ENCODE results near the gene NSMCE3.
A peak's percentile ranks its signal among the peaks of the same experiment; 100 is the strongest.

Gene NSMCE3

DNA sequence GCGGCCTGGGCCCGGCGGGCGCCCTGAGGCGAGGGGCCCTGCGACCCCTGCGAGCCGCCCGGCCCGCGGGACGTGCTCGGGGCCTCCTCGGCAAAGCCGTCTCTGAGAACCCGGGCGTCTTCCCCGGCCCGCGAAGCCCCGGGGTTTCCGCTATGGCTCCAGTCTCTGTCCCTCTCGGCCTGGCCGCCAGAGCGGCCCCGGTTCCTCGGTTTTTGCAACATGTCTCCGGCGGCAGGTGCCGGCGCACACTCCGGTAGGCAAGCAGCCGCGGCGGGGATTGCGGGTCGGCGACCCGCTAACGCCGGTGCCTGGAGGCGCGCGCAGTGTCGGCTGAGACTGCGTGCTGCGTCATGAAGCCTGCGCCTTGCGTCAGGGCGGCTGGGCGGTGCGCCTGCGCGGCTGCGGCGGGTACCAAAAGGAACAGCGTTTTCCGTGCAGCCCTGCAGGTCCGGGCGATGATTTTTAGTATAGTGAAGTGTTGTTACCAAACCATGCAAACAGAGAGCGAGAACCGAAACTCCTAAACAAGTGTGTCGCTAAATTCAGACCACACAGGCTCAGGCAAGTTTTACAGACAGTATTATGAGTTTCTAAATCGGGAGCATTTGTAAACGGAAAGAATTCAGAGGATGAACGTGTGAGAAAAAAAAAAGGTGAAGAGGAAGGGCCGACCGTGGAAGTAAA, at the start of gene NSMCE3:
TSS of gene NSMCE3 (minus strand) at position 338 of the 684 bp plus-strand sequence. CDS start at position 221, 117 bp downstream.
- peak; percentile 89 for DNase-seq

DNA sequence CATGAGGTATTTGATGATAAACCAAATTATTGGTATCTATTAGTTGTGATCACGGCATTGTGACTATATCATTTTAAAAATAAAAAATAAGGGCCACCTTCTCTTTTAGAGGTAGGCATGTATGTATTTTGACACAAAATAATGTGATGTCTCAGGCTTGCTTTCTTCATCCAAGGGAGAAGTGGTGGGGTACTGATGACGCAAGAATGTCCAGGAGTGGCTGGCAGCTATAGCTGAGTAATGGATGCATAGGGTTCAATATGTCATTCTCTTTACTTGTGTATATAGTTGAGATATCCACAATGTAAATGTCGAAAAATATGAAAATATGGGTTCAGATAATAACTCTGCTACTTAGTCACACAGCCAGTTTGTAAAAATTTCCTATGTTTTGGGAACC, 46.8 kb upstream of the NSMCE3 start:
- no peak for DNase-seq

DNA sequence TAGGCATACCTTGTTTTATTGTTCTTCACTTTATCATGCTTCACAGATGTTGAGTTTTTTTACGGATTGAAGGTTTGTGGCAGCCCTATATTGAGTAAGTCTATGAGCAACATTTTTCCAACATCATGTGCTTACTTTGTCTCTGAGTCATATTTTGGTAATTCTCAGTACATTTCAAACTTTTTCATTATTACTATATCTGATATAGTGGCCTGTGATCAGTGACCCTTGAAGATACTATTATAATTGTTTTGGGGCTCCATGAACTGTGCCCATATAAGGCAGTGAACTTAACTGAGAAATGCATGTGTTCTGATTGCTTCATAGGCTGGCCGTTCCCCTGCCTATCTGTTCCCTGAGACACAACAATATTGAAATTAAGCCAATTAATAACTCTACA, 42.8 kb upstream of the NSMCE3 start:
- DNase-seq = no peak

DNA sequence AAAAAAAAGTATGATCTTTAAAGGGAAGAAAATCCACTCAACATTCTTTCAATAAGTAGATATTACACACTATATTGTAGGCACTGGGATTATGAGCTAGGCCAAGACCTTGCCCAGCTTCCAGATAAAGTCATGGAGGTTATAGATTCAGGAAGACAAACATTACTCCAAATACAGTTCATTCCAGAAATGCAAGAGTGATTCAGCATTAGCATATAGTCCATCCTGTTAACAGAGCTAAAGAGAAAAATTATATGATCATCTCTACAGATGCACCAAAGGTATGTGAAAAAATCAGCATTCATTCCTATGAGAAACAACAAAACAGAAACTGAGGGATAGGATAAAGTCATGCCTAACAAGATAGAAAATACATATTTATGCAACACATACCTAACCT, 42.1 kb upstream of the NSMCE3 start:
- no peak for DNase-seq

DNA sequence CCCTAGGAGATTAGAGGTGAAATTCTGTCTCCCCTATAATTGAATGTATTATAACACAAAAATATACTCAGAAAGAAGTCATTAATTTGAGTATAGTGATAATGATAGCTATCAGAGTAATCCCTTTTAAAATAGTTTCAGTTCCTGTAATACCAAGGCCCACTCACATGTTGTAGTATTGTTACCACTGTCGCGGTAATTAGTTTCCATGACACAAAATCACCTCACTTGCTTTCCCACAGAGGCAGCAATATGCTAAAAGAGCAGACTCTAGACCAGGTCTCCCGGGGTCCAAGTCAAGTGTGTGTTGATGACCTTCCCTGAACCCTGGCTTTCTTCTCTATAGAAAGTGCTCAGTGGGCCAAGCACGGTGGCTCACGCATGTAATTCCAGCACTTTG, 39.5 kb upstream of the NSMCE3 start:
- DNase-seq = no peak

DNA sequence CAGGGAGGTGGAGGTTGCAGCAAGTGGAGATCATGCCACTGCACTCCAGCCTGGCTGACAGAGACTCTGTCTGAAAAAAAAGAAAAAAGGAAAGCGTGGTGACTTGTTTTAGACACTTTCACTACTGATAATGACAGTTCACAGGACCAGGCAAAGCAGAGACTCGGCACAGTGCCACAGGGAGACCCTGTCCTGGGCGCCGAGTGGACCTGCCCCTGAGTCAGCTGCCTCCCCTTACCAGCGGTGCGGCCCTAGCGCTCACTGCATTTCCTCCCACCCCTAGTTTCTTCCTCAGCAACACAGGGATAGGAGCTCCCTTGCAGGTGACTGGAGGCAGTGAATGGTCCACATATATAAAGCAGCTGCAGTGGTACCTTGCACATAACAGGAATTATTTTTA, 38.7 kb upstream of the NSMCE3 start:
- no peak for DNase-seq

DNA sequence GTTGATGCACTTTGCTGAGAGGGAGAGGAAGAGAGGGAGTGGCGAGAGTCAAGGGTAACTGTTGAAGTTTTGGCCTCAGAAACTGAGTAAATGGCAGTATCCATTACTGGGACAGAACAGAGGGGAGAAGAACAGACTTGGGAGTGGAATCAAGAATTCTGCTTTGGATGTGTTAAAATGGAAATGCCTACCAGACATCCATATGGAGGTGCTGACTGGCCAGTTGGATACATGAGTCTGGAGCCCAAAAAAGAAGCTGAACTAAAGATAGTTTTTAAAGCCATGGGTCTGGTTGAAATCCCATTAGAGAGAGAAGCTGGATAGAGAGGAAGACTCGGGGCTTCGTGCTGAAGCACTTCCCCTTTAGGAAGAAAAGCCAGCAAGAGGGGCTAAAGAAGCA, 35.9 kb upstream of the NSMCE3 start:
- DNase-seq = no peak

DNA sequence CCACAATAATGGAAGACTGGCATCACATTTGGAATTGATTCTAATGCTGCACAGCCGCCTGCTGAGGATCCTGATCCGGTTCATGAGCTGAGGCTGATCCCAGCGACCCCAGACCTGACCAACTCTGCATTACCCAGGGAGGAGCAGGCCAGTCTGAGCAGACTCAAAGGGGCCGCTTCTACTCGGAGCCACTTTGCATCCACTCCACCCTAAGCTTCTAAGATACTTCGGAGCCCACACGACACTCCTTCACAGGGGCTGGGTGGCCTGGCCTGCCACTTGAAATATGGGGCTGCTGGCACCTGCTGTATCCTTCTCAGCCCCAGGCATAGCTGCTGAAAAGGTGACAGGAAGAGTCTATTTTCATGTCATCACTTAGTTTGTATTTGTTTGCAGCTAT, 33.2 kb upstream of the NSMCE3 start:
- DNase-seq = no peak

DNA sequence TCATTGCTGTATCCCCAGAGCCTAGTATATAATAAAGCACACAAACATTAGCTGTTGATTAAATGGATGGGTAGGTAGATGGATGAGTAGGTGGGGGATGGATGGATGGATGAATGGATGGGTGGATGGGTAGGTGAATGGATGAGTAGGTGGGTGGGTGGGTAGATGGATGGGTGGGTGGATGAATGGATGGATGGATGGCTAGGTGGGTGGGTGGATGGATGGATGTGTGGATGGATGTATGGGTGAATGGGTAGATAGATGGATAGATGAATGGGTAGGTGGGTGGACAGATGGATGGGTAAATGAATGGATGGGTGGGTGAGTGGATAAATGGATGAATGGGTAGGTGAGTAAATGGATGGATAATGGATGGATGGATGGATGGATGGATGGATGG, 30.2 kb upstream of the NSMCE3 start:
- no peak for DNase-seq

DNA sequence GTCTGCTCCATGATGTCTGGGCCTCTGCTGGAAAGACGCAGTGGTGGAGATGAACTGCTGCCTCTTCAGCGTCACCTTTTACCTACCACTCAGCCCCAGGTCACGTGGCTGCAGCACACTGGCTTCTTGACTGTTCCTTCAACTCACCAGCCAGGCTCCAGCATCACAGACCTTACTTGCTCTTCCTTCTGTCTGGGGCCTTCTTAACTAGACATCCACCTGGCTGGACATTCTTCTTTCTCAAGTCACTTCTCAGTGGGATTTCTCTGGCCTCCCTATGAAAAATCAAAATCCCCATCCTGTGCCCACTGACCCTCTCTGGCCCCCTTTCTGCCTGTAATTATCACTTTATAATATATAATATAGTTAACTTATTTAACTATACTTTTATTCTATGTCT, 29.7 kb upstream of the NSMCE3 start:
- no peak for DNase-seq

DNA sequence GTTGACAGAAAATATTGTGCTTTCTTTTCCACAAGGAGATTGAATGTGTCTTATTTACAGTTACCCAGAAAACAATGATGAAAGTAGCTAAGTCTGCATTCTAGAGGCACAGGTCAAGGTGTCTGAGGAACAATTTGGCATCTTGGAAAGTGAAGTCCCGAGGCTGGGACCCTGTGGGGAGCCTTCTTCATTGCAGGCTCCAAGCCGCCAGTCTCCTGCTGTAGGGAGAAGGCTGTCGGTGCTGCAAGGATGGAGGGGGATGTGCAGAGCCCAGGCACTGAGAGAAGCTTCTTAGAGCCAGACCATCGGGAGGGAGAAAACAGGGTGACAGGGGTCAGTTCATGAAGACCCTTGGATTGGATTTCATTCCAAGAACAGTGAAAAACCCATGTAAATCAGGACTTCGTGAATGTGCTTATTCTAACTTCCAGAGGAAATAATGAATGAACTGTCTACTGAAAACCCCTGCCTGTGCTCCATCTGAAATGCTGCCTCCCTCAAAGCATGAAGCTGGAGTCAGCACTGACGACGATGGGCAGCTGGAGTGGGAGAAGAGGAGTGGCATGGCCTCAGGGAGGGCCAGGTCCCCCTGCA, 25.2 kb upstream of the NSMCE3 start:
- no peak for DNase-seq

DNA sequence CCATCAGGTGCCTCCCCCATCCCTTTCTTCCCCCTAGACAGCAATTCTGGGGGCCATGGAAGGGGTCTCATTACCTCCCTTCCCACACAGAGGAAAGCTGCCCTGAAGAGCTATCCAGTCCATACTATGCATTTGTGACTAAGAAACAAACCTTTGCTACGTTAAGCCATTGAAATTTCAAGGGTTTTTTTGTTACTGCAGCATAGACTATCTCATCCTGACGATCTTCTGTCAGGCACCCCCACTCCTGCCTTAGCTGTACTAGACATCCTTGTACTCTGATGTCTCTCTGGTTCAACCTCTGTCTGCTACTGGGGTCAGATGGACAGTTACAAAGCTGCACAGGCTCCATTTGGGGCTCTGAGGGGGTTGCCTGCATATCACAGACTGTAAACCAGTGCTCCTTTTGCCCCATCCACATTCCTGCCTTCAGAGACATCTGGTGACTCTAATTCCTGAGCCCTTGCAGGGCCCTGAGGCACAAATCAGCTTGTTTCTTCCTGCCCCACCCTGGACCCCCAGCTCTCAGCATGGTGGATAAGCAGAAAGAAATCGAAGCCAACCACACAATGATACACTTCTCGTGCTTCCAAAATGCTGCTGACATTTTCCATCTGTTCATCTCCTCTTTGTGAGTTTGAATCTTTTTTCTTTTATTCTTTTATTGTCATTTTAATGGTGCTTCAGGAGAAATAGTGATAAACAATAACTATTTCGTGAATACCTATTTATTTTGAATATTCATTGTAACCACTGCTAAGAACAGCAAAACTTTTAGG, 21.6 kb upstream of the NSMCE3 start:
- no peak for DNase-seq

DNA sequence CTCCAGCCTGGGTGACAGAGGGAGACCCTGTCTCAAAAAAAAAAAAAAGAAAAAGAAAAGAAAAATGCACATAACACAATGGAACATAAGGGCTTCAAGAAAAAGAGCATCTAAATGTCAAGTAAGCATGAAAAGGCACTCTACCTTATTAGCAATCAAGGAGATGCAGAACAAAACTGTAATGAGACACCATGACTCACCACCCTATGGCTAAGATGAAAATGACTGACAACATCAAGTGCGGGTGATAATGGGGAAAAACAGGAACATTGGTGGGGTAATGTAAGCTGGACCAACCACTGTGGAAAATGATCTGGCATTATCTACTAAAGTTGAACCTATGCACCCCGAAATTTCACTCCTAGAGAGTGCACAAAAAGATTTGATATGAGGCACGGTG, 19.6 kb upstream of the NSMCE3 start:
- DNase-seq = no peak

DNA sequence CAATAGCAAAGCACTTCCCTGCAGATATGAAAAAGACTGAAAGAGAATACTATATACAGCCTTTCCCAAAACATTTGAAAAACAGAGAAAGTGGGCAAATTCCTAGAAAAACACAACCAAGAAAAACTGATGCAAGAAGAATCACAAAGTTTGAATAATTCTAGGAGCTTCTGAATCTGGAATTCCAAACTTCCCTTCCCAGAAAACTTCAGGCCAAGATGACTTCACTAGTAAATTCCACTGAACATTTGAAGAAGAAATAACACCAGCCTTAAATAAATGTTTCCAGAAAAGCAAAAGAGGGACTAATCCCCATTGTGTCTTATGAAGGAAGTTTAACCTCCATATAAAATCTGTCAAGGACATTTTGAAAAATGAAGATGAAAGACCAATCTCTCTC, 15.8 kb upstream of the NSMCE3 start:
- DNase-seq = no peak

DNA sequence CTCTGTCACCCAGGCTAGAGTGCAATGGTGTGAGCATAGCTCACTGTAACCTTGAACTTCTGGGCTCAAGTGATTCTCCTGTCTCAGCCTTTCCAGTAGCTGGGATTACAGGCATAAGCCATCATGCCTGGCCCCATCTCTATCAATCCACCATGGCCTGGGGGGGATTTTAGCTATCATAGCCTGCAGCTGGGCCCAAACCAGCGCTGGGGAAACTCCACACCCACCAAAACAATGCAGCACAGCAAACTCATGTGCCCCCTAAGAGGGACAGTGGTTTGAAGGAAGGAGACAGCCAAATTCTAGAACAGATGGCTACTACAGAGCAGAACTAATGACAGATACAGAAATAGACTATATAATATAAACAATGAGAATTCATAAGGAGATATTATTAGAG, 13.8 kb upstream of the NSMCE3 start:
- DNase-seq = no peak

DNA sequence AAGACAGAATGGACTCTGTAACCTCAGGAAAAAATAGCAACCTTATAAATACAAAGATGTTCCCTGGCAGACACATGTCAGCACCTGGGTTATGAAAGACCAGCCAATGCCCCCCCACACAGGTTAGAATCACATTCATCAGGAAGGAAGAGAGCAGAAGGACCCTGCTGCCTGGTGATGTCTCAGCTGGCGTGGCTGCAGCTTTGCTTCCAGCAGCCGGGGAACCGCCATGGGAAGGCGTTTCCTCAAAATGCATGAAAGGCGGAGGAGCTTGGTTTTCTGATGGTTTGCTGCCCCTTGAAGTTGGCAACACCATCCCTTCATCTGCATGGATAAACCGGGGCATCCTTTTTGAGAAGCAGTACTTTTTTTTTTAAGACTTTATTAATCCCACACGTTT, 10.9 kb upstream of the NSMCE3 start:
- no peak for DNase-seq

DNA sequence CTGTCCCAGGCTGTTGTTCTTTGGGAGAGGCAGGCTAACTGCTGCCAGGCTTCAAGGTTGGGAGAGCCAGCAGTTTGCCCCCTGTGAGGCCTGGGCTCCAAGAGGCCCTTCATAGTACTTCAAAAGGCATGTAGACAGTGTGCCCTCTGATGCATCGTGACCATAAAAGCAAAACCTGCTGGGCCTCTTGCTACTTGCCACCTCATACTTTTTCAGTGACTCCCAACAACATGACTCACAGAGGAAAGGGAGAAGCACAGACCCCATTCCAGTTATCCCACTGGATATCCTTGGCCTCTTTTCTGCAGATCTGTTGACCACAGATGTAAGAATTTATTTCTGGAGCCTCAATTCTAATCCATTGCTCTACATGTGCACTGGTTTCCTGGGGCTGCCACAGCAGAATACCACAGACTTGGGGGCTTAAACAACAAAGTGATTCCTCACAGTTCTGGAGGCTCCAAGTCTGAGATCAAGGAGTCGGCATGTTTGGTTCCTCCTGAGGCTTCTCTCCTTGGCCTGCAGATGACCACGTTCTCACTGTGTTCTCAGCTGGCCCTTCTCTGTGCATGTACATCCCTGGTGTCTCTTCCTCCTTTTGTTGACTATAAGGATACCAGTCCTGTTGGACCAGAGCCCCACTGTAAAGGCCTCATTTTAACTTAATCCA, 8.9 kb upstream of the NSMCE3 start:
- DNase-seq = no peak

DNA sequence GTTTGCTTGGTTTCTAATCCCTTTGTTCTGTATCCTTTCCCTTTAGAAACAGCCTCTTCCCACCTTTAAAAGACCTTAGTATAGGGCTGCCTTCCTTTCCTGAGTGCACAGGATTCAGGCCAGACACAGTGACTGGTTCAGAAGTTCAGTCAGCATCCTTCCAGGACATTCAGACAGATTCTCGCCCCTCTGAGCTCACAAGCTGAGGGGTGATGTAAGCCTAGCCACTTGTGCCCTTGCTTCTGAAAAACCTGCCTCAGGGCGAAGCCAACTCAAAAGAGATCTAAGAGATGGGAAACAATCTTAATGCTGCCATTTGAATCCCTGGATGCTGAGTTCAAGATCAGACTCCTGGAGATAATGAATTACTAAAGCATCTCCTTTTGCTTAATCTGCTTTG, 6.7 kb upstream of the NSMCE3 start:
- no peak for DNase-seq

DNA sequence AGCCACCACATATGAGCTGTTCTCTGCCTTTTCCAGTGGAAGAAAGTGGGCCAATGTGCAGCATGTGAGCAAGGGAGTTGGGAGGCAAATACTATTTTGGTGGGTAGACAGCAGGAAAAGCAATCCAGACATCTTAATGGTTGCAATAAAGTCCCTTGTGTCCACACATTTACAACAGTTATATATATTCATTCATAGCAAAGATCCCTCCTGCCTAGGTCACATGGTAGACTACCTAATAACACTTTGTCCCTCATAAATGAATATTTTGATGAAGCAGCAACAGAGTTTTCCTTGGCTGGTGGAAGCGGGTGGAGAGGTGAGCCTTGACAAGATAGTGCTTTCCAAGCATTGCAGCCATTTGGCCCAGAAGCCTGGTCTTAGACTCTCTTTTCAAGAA, 6.2 kb upstream of the NSMCE3 start:
- DNase-seq = no peak

DNA sequence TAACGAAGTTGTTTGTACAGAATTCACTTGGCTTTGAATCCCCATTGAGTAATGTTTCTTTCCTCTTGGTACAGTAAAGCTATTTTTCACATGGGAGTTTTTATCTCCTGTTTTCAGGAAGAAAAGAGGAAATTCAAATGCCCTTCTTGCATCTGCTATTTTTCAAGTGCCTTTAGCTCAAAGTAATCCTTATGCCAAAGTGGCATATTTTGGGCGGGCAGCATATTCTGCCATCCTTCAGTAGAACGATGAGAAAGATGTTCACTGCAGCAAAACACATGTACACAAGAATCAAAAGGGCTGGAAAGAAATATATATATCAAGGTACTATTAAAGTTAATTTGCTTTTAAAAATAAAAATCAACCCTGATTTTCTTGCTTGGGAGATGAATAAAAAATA, 5.3 kb upstream of the NSMCE3 start:
- DNase-seq = no peak

DNA sequence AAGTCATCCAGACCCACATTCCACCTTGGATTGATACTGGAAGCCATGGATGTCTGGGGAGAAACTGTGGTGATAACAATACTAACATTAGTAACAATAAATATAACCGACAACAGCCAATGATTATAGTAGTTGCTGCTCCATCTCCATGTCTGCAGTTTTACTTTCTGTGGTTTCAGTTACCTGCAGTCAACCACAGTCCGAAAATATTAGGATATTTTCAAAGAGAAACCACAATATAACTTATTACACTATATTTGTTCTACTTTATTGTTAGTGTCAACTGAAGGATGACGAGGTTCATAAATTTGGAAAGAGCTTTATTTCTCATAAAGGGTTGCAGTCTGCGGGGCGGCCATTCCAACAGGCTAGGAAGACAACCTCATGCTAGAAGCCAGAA, 2.6 kb upstream of the NSMCE3 start:
- no peak for DNase-seq

DNA sequence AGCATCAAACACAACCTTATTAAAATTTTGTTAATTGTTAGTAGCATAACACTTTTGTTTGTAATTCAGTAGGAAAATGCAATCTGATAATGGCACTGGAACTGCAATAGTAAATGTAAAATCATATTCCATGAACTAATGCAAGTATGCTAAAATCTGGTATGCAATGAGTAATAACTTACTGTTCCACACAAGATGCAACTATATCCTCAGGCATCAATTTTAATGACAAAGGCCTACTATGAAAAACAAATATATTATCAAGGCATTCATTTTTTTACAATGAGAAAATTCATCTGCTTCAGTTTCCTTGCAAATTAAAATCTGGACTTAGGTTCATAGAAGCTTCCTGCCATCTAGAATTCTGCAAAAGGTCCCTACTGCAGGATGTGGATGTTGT, 1.4 kb upstream of the NSMCE3 start:
- DNase-seq = no peak

DNA sequence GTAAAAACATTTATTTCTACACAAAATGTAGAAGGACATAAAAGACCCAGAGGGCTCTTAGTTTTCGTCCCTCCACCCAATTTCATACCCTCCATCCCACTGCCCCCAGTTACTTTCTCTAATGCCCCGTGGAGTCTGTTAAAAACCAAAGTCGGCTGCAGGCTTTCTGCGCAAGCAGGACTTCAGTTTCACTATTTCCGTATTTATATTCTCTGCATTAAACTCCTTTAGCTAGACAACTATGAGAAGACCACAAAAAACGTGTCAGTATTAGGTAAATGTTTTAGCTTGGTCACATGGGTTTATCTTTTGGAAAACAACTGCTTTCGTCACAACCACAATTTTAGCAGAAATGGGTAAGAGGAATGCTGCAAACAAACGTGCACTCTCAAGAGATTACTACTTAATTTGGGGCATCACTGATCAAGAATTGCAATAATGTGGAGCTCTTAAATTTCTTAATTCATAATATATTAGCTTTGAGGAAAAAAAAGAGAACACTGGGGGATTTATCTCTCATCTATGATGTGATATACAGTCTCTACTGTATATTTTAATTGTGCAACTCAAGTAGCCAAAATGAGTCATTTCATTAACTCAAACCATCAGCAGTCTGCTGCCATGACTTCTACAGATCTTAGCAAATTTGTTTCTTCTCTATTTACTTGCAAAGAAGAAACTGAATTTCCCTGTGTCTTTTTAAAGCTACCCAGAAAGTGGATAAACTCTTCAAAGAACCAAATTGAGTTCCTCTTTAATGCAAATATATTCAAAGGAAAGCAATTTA, 740 bp upstream of the NSMCE3 start:
- DNase-seq = peak; percentile 48
